Sigmoid colon (tissue), 3 donors: ENCODE results near the gene CCDC146.

ENCODE experiments used
- CTCF ChIP-seq, 4 experiments: fragments of 450-650 bp in 3 of 4; fragments of 200-600 bp in 1 of 4; IDR thresholded peaks; one replicate each; pipeline ENCODE4 v1.5.1; 2016 to 2019; ENCODE audit warnings: antibody characterized with exemption in 4 of 4, mild to moderate bottlenecking in 3 of 4, moderate library complexity in 2 of 4
- POLR2A ChIP-seq, 2 donors: fragments of 450-650 bp; IDR thresholded peaks; one replicate each; pipeline ENCODE4 v1.6.1; 2016; ENCODE audit warnings: antibody characterized with exemption in 2 of 2, mild to moderate bottlenecking in 2 of 2, moderate library complexity in 2 of 2

DNA sequence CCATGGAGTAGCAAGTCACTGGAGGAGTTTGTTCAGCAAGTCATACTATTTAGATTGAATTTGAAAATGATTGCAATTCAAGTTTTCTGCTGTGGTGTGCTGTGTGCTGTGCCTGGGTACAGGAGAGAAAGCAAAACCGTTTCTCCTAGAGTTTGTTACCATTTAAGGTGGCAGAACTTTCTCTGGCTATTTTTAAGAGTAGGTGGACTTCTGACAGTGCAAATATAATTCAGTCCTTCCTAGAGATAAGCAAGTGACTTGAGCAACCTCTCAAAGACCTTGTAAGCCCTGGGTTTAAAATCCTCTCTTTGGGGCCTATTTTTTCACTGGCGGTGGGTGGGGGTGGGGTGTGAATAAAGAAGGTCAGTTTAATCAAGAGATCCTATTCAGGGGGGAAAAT is 120.1 kb downstream of the CCDC146 start:
- no peak for TF ChIP-seq CTCF (IDR thresholded peaks at IDR 0.05)
- TF ChIP-seq POLR2A (IDR thresholded peaks at IDR 0.05), result no peak
